HG03469 (cell line): ENCODE results near the gene SMIM33.
"Not testable (repeated sequence)": the region's sequence is repeated elsewhere in the genome, so short reads cannot be mapped to it uniquely, and the experiment has no call there.

Source experiments
- ATAC-seq: cut with Tn5 transposase; IDR thresholded peaks from one replicate; pipeline ENCODE4 v1.9.1; 2021; ENCODE audit warnings: mild to moderate bottlenecking, moderate library complexity, moderate number of reproducible peaks; ENCODE audit not compliant: unreplicated experiment

SMIM33 gene

DNA sequence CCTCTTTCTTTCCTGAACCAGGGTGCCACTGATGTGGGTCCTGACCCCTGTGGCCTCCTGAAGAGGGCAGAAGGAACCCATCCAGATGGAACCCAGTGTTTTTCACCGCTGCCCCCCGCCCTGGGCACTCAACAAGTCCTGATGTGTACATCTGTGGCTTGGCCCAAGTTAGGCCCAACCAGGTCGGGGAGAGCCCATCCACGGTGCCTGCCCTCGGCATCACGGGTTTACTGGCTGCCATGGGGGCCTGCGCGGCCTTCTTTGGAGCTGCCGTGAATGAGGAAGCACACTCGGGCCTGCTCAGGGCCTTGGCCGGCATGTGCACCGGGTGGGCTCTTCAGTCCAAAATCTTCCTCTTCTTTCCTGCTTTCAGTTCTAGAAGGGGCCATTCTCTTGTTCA is 14.0 kb upstream of the SMIM33 start:
- no peak for ATAC-seq

DNA sequence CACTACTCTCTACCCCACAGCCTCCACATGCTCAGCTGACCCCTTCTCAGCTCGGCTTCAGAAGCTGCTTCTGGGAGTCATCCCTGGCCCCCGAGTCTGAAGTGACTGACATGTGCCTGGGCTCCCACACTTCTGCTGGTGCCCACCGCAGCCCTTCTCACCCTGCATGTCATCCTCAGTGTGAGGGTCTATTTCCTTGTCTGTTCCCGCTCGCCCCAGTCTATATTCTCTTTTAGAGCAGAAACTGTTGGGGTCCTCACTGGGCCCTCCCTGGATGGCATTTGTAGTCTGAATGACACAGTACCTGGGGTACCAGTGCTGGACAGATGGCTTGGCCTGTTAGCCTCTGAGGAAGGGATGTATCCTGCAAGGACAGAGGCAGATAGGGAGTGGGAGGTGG is 13.6 kb upstream of the SMIM33 start:
- no peak for ATAC-seq

- ATAC-seq, result no peak
Observed at GRCh38 chr5:139457653-139458306, 13.0 kb upstream of the SMIM33 start.

- ATAC-seq, result no peak
Observed at GRCh38 chr5:139458580-139459407, 12.0 kb upstream of the SMIM33 start.

GRCh38 chr5:139459451-139459934 is 11.3 kb upstream of the SMIM33 start:
- ATAC-seq, result no peak

GRCh38 chr5:139460455-139460854 is 10.3 kb upstream of the SMIM33 start:
- ATAC-seq, result no peak

DNA sequence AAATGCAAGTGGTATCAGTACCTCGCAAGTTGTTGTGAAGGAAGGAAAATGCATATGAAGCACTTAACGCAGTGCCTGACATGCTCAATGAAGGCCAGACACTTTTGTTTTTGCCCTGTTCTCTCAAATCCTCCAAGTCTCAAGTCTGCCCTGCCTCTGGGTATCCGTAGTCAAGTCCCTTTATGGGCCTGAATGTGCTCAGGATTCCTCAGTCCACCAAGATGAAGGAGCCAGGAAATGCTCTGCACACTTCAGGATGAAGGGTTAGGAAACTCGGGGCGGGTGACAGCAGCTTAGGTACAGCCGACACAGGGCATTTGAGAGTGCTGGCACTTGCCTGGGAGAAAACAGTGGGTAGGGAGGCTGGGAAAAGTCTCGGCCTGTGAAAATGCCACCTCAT is 9.6 kb upstream of the SMIM33 start:
- ATAC-seq, result no peak

DNA sequence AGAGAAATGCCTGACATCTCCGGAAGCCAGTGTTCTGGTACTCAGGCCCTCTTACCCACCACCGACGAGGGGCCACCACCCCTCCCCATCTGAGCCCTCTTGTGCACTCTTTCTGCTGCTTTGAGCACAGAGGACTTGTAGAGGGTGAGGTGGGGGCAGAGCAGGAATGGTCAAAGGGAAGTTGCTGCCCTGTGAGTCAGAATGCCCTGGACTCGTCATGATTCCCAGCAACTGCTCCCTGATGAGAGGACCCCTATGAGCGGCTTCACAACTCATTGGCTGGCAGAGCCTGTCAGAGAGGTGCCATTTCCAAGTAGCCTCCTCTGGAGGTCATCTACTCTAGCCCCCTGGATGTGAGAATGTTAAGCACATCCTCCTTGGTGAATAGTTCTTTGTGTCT is 9.1 kb upstream of the SMIM33 start:
- no peak for ATAC-seq

DNA sequence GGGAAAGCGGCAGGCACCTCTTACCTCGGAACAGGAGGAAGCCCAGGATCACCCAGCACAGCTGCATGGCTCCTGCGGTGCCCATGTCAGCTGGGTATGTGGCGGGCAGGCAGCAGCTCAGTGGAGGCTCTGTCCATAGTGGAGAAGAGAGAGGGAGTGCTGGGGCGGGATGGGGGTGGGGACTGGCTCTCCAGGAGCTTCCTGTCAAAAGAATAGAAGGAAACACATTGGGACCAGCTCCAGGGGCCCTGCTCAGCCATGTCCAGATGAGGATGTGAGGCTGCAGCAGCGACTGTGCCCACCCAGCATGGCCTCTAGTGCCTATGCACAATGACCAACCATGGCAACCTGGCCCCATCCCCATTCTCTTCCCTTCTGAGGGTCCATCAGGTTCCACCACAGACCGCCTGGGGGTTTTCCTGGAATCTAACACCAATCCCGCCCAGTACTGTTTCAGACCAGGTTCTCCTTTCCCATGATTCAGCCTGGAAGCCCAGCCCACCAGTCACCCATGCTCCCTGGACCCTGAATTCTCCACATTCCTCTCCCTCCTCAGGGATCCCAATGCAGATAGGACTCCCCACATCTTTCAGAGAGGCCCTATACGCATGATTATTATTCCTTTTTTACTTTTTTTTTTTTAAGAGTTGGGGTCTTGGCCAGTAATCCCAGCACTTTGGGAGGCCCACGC is 8.1 kb upstream of the SMIM33 start, which contains the start of gene ECSCR:
Gene ECSCR (minus strand): TSS at position 158 of the 691 bp plus-strand sequence. CDS start 73 bp downstream, at position 85.
- ATAC-seq, result no peak

DNA sequence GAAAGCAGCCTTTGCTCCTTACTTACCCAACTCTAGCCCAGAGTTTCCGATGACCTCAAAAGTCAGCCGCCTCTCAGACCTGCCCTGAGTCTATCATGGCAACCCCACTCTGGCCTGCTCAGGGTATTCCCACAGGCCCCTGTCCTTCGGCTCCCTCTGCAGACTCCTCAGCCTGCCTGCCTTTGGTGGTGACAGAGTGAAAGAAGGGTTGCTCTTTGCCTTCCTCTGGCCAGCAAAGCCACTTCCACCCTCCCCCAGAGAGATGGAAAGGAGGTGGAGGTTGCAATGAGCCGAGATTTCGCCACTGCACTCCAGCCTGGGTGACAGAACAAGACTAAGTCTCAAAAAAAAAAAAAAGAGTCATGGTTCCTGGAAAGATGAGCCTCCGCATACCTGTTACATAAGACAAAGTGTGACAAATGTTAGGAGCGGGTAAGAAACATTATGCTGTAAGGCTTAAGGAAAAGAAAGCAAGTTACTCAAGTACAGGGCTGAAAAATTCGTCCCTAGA is 2.3 kb upstream of the SMIM33 start:
- ATAC-seq, result no peak

GRCh38 chr5:139472386-139473030 is 1.7 kb downstream of the SMIM33 start:
- ATAC-seq, result no peak

- ATAC-seq, result no peak
Observed at GRCh38 chr5:139473105-139473504, 2.3 kb downstream of the SMIM33 start.

GRCh38 chr5:139473565-139473964 is 2.8 kb downstream of the SMIM33 start:
- ATAC-seq, result no peak

DNA sequence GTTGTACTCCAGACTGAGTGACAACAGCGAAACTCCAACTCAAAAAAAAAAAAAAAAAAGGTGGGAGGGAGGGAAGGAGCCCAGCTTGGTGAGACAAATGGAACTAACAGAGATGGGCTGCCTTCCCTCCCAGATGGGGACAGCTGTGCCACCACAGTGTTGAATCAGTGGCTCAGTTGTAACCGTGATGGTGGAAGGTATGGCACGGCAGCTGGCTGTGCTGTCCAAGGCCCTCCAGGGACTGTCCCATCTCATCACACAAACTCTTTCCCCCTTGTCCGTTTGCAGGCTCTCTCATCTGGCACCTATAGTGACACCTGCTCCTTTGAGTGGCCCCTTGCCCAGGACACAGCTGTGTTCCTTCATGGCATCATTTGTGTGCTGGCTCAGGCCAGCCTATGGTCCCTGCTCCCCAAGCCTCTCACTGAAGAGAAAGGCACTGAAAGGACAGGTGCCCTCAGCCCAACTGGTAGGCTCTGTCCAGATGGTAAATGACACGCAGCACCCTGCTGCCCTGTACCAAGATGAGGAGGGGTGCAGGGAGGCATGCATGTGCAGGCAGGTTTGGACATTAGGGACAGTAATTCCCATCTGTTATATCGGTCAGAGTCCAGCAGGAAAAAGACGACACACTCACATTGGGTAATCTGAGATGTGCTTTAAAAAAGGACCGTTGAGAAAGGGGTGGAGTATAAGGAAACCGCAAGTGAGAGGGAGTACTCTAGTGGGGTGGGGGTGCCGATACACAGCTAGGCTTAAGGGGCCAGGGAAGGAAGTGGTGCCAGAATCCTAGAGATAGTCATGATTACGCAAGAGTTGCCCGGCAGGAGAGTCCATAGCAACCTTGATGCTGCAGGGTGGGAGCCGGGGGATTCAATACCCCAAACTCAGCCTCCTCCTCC is 4.3 kb downstream of the SMIM33 start:
- no peak for ATAC-seq

- ATAC-seq, result no peak
Observed at GRCh38 chr5:139475865-139476617, 5.2 kb downstream of the SMIM33 start.

- ATAC-seq, result not testable (repeated sequence)
Observed at GRCh38 chr5:139478657-139479423, 8.0 kb downstream of the SMIM33 start.

DNA sequence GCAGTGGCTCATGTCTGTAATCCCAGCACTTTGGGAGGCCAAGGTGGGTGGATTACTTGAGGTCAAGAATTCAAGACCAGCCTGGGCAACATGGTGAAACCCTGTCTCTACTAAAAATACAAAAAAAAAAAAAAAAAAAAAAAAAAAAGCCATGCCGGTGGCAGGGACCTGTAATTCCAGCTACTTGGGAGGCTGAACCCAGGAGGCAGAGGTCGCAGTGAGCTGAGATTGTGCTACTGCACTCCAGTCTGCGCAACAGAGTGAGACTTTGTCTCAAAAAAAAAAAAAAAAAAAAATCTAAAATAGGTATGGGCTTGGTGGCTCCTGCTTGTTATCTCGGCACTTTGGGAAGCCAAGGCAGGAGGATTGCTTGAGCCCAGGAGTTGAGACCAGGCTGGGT is 8.9 kb downstream of the SMIM33 start:
- not testable (repeated sequence) for ATAC-seq

- no peak for ATAC-seq
Observed at GRCh38 chr5:139481122-139481533, 10.3 kb downstream of the SMIM33 start.
